GM18526 (cell line): Measurements from ENCODE around the gene HERC5.

Experiments used
- POLR2A ChIP-seq: IDR thresholded peaks from 3 replicates; pipeline ENCODE4 v1.6.1; 2011; ENCODE audit not compliant: insufficient read length; ENCODE audit errors: extremely low read depth

HERC5 gene

DNA sequence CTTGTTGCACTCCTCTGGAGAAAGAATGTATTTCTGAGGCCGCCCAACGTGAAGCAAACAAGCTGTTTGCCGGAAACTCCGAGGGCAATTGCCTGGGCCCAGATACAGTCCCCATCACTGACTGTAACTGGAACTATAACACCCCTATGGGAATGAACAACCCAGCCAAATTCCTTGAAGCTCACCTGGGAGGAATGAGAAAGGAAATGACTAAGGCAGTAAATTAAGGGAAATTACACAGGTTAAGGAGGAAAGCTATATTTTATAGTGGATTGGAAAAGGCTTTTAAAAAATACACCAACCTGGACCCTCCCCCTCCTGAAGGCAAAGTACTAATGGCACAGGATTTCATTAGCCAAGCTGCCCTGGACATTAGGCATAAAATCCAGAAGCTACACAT lies 11.7 kb upstream of the HERC5 start:
- no peak for TF ChIP-seq POLR2A

DNA sequence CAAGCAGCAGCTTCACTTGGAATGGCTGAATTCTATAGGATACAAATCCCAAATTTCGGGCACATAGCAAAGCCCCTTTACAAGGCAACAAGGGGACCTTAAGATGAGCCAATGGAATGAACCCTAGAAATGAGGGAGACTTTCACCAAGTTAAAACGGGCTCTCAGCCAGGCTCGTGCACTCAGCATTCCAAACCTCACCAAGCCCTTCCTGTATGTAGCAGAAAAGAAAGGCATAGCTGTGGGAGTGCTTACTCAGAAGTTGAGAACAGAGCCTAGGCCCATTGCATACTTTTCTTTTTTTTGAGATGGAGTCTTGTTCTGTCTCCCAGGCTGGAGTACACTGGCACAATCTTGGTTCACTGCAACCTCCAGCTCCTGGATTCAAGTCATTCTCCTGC lies 10.8 kb upstream of the HERC5 start:
- TF ChIP-seq POLR2A: no peak

DNA sequence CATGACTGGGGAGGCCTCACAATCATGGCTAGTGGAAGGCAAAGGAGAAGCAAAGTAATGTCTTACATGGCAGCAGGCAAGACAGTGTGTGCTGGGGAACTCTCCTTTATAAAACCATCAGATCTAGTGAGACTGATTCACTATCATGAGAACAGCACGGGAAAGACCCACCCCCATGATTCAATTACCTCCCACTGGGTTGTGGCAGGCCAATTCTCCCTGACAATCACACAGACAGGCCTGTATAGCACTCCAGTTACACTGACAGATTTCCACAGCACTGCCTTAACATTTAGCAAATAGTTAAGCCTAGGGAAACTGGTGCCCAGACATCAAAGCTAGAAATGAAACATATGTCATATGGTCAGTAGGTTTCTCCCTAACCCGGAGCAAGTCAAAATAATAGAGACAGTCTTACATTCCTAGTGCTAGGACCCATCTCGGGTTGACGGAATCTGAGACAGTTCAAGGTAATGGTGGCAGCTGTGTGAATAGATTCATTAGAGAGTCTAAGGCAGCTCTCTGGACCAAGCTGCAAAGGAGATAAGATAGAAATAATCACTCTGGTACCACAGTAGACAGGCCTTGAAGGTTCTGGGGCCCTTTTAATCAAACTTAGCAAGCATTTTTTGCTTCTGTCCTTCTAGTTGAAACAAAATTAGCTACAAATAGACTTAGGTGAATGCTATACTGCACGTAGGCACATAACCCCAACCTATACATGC lies 9.4 kb upstream of the HERC5 start:
- TF ChIP-seq POLR2A: no peak

DNA sequence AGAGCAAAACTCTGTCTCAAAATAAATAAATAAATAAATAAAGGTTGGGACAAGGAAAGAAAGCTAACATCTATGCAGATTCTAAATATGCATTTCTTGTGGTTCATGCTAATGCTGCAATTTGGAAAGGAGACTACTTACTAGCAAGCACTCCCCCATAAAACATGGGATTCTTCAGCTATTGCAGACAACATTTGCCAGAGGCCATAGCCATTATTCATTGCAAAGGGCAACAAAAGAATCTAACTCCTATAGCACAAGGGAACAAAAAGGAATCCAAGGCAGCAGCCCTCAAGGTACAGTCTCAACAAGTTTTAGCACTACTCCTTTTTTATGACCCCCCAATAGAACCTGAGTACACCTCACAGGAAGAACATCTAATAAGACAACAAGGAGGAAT lies 8.0 kb upstream of the HERC5 start:
- no peak for TF ChIP-seq POLR2A

DNA sequence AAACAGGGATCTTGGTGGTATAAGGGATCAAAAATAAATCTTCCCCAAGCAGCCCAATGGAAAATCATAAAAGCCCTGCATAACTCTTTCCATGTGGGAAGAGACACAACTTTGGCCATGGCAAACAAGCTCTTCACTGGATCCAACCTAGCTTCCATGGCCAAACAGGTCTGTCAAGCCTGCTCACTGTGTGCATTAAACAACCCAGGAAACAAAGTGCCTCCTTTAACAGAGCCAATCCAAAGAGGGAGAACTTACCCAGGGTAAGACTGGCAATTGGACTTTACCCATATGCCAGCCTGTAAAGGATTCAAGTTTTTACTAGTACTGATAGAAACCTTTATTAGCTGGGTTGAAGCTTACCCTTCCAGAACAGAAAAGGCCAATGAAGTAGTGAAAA lies 7.6 kb upstream of the HERC5 start:
- no peak for TF ChIP-seq POLR2A

DNA sequence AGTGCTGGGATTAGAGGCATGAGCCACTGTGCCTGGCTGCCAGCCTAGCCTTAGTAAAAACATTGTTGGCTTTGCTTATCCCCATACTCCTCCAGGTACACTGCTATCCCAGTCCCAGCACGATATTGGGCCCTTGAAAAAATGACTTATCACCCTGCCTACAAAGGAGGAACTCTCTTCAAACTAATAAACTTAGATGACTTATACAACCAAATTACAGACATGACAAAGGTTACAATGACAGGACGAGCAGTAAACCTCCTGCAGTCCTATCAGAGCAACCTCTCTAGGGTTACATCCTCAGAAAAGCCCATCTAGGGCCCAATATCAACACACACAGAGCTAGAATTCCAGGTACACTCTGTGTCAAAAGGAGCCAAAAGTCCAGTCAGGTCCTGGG lies 5.7 kb upstream of the HERC5 start:
- TF ChIP-seq POLR2A: no peak

DNA sequence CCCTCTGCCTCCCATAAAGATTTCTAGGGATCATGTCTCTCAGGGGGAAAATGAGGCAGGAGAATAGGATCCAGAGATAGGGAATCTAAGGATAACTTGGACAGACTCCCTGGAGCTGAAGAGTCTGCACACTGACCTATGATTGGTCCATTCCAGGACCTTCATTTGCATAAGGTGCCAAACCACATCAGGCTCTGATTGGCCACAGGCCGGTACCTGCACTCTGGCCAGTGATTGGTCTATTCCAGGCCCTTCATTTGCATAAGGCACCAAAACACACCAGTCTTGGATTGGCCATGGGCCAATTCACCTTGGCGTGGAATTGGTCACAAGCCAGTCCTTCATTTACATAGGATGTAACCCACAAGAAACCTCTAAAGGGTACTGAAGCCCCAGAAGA lies 4.0 kb upstream of the HERC5 start:
- TF ChIP-seq POLR2A: no peak

DNA sequence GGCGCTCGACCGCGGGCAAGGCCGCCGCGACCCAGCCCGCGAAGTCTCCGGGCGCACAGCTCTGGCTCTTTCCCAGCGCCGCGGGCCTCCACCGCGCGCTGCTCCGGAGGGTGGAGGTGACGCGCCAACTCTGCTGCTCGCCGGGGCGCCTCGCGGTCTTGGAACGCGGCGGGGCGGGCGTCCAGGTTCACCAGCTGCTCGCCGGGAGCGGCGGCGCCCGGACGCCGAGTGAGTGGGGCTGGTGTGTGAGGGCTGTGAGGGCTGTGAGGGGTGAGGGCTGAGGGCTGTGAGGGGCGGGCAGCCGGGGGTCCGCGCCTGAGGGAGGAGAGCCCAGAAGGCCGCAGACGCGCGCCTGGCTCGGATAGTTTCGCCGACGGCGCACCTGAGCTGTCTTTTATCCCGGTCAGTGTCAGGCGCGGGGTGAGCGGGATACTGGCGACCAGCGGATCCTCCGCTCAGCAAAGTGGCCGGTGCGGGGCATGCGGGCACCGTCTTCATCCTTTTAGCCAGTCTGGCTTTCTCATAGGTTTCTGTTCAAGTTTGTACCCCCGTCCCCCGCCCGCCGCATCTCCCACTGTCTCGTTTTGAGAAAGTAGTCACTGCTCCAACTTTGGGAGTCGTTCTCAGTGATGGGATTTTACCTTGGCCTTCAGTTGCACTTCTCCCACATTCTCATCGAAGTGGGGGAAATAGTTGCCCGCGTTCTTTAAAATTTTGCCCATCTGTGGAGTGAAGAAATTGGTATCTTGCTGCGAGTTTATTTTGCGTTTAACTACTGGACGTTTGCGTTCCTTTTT lies 586 bp downstream of the HERC5 start:
- TF ChIP-seq POLR2A: no peak

DNA sequence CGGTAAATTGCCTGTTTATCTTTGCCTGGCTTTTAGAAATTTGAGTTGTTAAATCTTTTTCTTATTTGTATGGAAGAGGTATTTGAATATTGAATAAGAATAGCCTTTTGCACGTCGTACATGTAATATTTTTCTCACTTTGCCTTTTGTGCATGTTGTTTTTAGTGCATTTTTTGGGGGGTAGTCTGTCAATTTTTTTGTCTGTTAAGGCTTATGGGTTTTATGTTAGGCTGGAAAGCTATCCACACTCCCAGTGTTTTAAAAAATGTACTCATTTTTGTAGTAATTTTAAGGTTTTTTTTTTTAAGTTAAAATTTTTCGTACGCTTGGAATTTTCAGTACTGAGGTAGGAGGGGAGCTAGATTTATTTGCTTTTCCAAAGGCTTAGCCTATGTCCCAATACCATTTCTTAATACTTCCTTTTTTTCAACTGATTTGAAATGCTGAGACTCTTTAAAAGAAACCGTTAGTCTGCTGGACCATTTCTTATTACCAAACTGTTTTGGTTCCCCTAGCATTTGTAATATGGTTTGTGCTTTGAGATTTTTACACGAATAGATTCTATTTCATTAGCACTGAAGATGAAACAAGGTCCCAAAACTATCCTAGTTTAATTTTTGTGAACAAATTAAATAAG lies 1.3 kb downstream of the HERC5 start:
- TF ChIP-seq POLR2A: no peak

DNA sequence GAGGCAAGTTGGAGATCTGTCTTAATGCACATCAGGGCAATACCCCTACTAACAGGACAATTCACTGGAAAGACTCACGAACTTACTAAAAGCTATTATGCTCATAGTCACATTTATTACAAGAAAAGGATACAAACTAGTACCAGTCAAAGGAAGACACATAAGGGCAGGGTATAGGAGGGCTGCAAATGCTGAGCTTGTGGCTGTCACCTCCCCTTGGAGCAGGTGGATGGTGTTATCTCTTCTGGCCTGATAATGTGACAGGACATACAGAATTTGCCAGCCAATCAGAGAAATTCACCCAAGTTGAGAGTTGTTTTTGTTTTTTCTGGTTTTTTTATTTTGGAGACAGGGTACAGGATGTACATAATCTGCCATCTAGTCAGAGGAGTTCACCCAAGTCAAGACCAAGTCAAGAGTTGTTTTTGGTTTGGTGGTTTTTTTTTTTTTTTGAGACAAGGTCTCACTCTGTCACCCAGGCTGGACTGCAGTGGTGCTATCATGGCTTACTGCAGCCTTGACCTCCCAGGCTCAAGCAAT lies 8.8 kb downstream of the HERC5 start:
- no peak for TF ChIP-seq POLR2A

DNA sequence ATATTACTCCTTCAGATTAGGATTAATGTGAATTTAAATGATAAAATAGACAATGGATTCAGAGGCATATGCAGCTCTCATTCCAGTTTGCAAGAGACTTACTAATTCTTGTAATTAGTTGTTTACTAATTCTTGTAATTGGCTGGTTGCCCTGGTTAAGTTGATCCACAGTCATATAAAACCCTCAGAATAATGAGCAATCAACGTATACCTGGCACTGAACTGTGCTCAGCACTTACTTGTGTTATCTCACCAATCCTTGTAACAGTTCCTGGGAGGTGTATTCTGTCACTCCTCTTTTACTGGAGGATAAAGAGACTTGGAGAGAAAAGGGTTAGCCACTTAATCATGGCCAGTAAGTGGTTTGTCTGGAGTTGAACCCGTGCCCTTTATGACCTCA lies 10.5 kb downstream of the HERC5 start:
- no peak for TF ChIP-seq POLR2A

DNA sequence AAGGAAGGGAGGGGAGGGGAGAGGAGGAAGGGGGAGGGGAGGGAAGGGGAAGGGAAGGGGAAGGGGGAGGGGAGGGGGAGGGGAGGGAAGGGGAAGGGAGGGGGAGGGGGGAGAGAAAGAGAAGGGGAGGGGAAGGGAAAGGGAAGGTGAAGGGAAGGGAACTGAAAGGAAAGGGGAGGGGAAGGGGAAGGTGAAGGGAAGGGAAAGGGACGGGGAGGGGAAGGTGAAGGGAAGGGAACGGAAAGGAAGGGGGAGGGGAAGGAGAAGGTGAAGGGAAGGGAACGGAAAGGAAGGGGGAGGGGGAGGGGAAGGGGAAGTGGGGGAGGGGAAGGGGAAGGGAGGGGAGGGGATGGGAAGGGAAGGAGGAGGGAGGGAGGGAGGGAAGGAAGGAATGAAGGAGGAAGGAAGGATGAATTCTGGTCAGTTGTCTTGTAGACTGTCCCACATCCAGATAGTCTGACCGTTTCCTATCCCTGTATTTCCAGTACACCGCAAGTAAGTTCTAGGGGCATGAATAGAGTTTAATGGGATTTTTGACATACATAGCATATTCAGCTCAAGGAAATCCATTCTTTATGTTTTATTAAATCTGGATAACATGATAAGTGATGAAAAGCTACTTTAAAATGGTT lies 20.4 kb downstream of the HERC5 start:
- TF ChIP-seq POLR2A: no peak

DNA sequence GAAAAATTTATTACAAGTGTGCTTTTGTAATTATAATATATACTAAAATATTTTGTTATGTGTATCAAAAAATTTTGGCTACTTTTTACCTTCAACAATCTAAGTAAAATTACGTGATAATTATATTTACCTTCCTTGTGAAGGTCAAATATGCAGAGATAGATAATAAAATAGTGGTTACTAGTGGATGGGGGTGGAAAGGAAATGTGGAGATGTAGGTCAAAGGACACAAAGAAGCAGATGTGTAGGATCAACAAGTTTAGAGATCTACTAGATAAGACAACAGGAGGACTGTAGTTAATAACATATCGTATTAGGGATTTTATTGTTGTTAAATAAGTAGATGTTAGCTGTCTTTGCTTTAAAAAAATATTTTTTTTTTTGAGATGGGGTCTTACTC lies 21.3 kb downstream of the HERC5 start:
- no peak for TF ChIP-seq POLR2A

DNA sequence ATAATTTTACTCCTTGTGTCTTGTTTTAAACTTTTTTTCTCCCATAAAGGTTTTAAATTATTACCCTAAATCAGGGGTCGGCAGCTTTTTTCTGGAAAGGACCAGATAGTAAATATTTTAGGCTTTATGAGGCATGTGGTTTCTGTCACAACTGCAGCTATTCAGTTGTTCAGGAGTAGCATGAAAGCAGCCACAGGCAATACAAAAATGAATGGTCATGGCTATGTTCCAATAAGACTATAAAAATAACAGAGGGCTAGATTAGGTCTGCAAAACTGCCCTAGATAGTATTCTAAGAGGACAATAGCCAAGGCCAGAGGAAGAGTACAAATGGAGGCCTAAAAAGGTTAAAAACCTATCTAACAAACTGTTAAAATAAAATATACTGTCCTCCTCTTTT lies 24.6 kb downstream of the HERC5 start:
- TF ChIP-seq POLR2A: no peak

DNA sequence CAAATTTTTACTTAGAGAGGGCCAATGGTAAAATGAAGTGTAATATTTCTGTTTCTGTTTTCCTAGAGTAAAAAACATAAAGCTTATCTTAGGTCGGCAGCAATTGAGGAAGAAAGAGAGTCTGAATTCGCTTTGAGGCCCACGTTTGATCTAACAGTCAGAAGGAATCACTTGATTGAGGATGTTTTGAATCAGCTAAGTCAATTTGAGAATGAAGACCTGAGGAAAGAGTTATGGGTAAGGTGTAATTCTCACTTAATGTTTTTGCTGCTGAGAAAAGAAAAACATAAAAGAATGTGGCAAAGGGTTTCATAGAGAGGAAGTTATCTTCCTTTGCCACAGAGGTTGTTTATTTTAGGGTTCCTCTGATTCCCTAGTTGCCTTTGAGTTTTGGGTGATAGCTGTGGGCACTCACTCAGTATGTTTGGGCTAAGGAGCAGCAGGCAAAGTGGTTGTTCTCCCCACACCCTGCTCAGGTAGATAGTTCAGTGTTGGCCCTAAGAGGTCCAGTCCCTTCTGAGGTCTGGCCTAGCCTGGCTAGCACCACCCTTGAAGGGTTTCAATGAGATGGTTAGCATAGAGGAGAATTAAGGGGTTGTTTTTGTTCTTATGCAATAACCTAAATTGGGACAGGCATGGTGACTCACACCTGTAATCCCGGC lies 32.3 kb downstream of the HERC5 start:
- no peak for TF ChIP-seq POLR2A
